Measurements from ENCODE around the gene LRRC45.

DNA sequence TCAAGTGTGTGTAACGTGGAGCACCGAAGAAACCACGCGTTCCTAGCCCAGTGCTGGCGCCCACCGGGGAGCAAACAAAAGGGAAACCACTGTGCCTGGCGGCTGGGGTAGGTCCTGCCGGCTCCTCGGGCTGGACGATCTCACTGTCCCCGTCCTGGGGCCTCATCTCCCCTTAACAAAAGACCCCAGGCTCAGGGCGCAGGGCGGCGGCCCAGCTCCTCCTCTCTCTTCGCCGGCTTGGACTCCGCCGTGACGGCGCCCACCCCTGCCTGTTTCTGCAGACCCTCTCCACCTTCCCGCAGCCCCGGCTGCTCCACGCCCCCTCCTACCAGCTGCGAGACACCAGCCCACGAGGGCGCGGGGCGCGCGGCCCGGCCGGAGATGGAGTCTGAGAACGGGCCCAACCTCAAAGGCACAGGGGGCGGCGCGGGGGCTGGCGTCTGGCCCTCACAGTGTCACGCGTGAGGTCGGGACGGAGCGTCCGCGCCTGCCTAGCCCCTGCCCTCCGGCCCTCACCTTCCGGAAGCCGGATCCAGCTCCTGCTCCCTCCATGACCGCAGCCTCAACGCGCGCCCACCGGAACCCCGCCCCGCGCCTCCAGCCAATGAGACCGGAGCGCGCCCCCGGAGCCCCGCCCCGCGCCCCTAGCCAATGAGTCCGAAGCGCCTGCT, 660 bp upstream of the LRRC45 start, which contains the start of gene CENPX:
- TF ChIP-seq, protein P1, sequence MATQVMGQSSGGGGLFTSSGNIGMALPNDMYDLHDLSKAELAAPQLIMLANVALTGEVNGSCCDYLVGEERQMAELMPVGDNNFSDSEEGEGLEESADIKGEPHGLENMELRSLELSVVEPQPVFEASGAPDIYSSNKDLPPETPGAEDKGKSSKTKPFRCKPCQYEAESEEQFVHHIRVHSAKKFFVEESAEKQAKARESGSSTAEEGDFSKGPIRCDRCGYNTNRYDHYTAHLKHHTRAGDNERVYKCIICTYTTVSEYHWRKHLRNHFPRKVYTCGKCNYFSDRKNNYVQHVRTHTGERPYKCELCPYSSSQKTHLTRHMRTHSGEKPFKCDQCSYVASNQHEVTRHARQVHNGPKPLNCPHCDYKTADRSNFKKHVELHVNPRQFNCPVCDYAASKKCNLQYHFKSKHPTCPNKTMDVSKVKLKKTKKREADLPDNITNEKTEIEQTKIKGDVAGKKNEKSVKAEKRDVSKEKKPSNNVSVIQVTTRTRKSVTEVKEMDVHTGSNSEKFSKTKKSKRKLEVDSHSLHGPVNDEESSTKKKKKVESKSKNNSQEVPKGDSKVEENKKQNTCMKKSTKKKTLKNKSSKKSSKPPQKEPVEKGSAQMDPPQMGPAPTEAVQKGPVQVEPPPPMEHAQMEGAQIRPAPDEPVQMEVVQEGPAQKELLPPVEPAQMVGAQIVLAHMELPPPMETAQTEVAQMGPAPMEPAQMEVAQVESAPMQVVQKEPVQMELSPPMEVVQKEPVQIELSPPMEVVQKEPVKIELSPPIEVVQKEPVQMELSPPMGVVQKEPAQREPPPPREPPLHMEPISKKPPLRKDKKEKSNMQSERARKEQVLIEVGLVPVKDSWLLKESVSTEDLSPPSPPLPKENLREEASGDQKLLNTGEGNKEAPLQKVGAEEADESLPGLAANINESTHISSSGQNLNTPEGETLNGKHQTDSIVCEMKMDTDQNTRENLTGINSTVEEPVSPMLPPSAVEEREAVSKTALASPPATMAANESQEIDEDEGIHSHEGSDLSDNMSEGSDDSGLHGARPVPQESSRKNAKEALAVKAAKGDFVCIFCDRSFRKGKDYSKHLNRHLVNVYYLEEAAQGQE (IDR thresholded peaks at IDR 0.05; ENCODE audit: insufficient replicate concordance, low read depth): no peak
- TF ChIP-seq POLR2AphosphoS5 (IDR thresholded peaks at IDR 0.05; ENCODE audit: low read depth): peak; percentile 33; the same call in 1 of the 2 replicates

Measured in HL-60 (cell line).